Heart left ventricle (tissue), 16 donors: Measurements from ENCODE around the gene HNF1B. TPM values are rescaled to one million over a fixed set of nuclear protein-coding genes. Genes with fewer than 3 reads are reported as not detected.

ENCODE experiments used
- ATAC-seq, 4 donors: fragments of 200-7000 bp; cut with Tn5 transposase; one replicate each; pipeline ENCODE4 v1.9.1; 2020 to 2022; ENCODE audit warnings: moderate library complexity in 4 of 4, mild to moderate bottlenecking in 3 of 4, moderate number of reproducible peaks in 1 of 4
- DNase-seq, 5 donors: peaks; one replicate each; pipeline ENCODE4 v3.0.0-alpha.2; 2020
- H3K27ac ChIP-seq, 12 donors: fragments of 200-600 bp; sonication (generic) in 4 of 12; one replicate each; pipeline versions ENCODE4 v1.5.0 to v1.8.0; 2016 to 2022; ENCODE audit warnings: mild to moderate bottlenecking in 2 of 12
- H3K27me3 ChIP-seq, 9 donors: fragments of 200-600 bp; sonication (generic) in 2 of 9; one replicate each; pipeline versions ENCODE4 v1.5.1 to v1.8.0; 2016 to 2022; ENCODE audit warnings: mild to moderate bottlenecking in 3 of 9
- H3K36me3 ChIP-seq, 9 donors: fragments of 200-600 bp; sonication (generic) in 2 of 9; one replicate each; pipeline versions ENCODE4 v1.5.0 to v1.8.0; 2018 to 2022; ENCODE audit warnings: mild to moderate bottlenecking in 2 of 9
- H3K4me1 ChIP-seq, 12 donors: fragments of 200-600 bp; sonication (generic) in 4 of 12; one replicate each; pipeline versions ENCODE4 v1.5.0 to v1.8.0; 2016 to 2022; ENCODE audit warnings: mild to moderate bottlenecking in 3 of 12
- H3K4me3 ChIP-seq, 12 donors: fragments of 200-600 bp; sonication (generic) in 4 of 12; one replicate each; pipeline versions ENCODE4 v1.5.0 to v1.8.0; 2017 to 2022; ENCODE audit warnings: mild to moderate bottlenecking in 9 of 12, moderate library complexity in 4 of 12
- H3K9me3 ChIP-seq, 12 donors: fragments of 200-600 bp; sonication (generic) in 4 of 12; one replicate each; pipeline versions ENCODE4 v1.5.0 to v1.8.0; 2016 to 2022; ENCODE audit warnings: mild to moderate bottlenecking in 1 of 12
- CTCF ChIP-seq, 12 donors: fragments of 200-600 bp; sonication (generic) in 4 of 12; IDR thresholded peaks; one replicate each; pipeline versions ENCODE4 v1.5.0 to v1.8.0; 2018 to 2022; ENCODE audit warnings: antibody characterized with exemption in 12 of 12, mild to moderate bottlenecking in 5 of 12
- POLR2A ChIP-seq, 2 donors: fragments of 450-650 bp; IDR thresholded peaks; one replicate each; pipeline ENCODE4 v1.6.1; 2017; ENCODE audit warnings: antibody characterized with exemption in 2 of 2, mild to moderate bottlenecking in 2 of 2, moderate library complexity in 2 of 2
- WGBS, 4 donors: extraction: QIAGEN DNeasy Blood & Tissue Kit in 2 of 4; methylation state at CpG; one replicate each; pipeline versions ENCODE4 v1.1.5 to v1.1.7; 2013 to 2018; 5-methylcytosine and 5-hydroxymethylcytosine counted together
- intact Hi-C, 10 donors: fragments of 100-400 bp; cut with DNase I; formaldehyde crosslinking; loops; one replicate each; pipeline versions ENCODE4 v1.11.1 to v1.14.2; 2022
- polyA plus RNA-seq, 2 donors: library from polyadenylated mRNA; stranded (reverse); fragments of 200-250 nt; gene quantifications; one replicate each; pipeline ENCODE4 v1.2.3, GENCODE V29; 2013
- total RNA-seq, 9 donors: library from RNA; depleted of rRNA in 2 of 9; stranded (reverse); fragments of >200 nt in 2 of 9; fragmentation: NEBNext Ultra II Directional in 3 of 9; extraction: Animal tissue kit (Norgen Biotek cat#: 25700) in 3 of 9; gene quantifications; one replicate each; pipeline versions ENCODE4 v1.1.0 to v1.2.4, GENCODE V29; 2016 to 2023
- donor health status: ischemic (EF 13 %, LVEDD 7.1; RV severe dilation, severe dysfunction).
- donor health status: healthy with polysubstance abuse.
- donor health status: DM: no; HTN: yes; CAD: no.
- donor health status: DM: no; HTN: no; CAD: no.
- donor health status: ischemic (EF 25% LVEDD 6.9; RV normal size, moderate dysfunction).
- donor health status: ischemic (EF 25% LVEDD 5.7; RV mildly dilated, moderate dysfunction).
- donor health status: healthy.
- donor health status: DM: yes; HTN: yes; CAD: no.
- donor health status: ischemic (EF 35%, LVEDD 5.7; RV mildly dilated, moderate dysfunction).
- donor health status: nonischemic (EF 11% LVEDD 7.7; RV severe dilation, severe dysfunction).
- donor health status: DM: yes; HTN: yes; CAD: no.
- donor health status: PGD.
- donor health status: ischemic (EF 29% LVEDD 5.4; RV normal size, mild dysfunction).
- donor health status: nonischemic (EF 23%, LVEDD 6.1; RV moderate dilation, normal function).

HNF1B gene
- total and polyA plus RNA-seq, 11 donors = not detected

DNA sequence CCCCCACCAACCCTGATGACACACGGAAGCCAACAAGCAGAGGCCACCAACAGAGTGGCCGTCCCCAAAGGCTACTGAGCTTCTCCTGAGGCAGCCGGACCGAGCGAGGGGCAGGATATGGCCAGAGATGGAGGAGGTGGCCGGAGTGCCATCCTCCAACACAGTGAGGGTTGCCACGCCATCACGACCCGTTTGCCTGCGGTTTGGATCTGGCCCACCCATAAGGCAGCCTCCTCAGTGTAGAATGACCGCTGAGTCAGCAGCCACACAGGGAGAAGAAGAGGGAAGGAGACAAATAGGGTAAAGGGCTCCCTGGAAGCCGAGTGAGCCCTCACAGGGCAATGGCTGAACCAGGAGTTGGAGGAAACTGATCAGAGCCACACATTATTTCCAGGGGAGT is 13.8 kb downstream of the HNF1B start:
- Histone ChIP-seq H3K27me3 (peaks cover 0 to 21% (median 11%) of the 10 kb centered on the region in 9 donors), H3K4me1 (no peaks in the 10 kb centered on the region), H3K27ac (no peak overlapping the region), H3K4me3 (no peak overlapping the region), H3K36me3 (no peaks in the 10 kb centered on the region), H3K9me3 (no peaks in the 10 kb centered on the region)
- DNase-seq = no peak
- intact Hi-C loops = no loop called here
- no peak for TF ChIP-seq CTCF (IDR thresholded peaks at IDR 0.05)
- no peak for TF ChIP-seq POLR2A (IDR thresholded peaks at IDR 0.05)
- WGBS, 4 donors = 90 to 93% (median 92%) methylated on average over 12 of the region's 12 CpGs
- ATAC-seq = no peak

DNA sequence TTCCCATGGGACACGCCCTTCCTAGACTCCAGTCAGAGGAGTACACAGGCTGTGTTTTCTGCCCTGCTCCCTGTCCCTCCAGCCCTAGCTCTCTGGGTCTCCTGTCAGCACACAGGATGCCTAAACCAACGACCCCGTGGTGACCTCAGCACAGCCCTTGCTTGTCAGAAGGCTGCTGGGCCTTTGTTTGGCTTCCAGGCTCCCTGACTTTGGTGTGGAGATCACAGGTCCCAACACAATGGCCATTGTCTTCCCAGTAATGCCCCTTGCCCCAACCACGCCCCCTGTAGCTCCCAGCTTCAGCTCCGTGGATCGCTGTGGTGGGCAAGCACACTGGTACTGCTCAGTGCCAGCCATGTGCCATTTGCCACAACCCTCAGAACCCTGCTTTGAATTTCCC is 15.0 kb downstream of the HNF1B start:
- Histone ChIP-seq H3K36me3 (no peaks in the 10 kb centered on the region), H3K27me3 (peaks cover 0 to 10% (median 0%) of the 10 kb centered on the region in 9 donors), H3K4me3 (no peak overlapping the region), H3K9me3 (no peaks in the 10 kb centered on the region), H3K4me1 (no peaks in the 10 kb centered on the region), H3K27ac (no peak overlapping the region)
- ATAC-seq (no peak), DNase-seq (no peak)
- intact Hi-C loops = no loop called here
- TF ChIP-seq CTCF (IDR thresholded peaks at IDR 0.05) (no peak), POLR2A (IDR thresholded peaks at IDR 0.05) (no peak)
- WGBS, 4 donors = 54 to 61% (median 60%) methylated on average over 6 of the region's 6 CpGs

DNA sequence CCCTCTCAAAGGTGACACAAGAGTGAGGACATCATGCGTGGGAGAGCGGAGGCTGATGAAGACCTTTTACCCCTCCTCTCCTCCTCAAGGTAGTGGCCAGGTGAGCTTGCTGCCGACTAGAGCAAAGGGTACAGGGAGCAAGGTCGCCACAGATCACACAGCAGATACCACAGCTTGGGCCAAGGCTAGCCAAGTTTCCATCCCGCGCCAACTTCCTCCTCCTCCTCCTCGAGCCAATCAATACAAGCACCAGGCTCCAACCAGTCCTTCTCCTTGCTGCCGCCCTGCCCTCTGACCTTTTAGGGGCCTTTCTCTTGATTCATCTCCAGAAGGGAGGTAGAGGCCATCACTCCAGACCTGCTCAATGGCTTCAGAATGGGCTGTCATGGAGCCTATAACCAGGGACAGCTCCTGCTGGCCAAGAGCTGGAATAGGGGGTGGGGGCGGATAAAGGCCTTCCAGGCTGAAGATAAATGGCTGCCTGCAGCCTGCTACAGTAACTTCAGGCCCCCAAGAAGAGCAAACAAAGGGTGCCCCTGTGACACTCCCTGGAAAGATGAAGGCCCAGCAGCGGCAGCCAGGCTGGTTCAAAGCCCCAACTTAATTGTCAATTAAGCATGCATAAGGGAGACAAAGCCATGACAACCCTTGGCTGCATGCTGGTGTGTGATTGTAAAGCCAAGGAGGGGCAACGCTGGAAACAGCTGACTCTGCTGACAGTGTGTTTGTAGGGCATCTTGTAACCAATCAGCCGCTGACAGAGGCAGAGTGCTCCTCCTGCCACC is 17.8 kb downstream of the HNF1B start:
- 80 to 83% (median 82%) methylated on average over 11 to 12 of the region's 12 CpGs for WGBS, 4 donors

GRCh38 chr17:37726248-37726647 is 18.6 kb downstream of the HNF1B start:
- DNase-seq (no peak), ATAC-seq (no peak)
- H3K4me1 ChIP-seq = no peaks in the 10 kb centered on the region
- H3K27ac ChIP-seq = no peak overlapping the region
- no peak for TF ChIP-seq CTCF (IDR thresholded peaks at IDR 0.05)
- TF ChIP-seq POLR2A (IDR thresholded peaks at IDR 0.05) = no peak
- no peaks in the 10 kb centered on the region for H3K36me3 ChIP-seq
- no peaks in the 10 kb centered on the region for H3K9me3 ChIP-seq
- intact Hi-C loops = no loop called here
- no peak overlapping the region for H3K4me3 ChIP-seq
- 61 to 100% (median 85%) methylated on average over 3 of the region's 3 CpGs for WGBS, 4 donors
- peaks cover 0 to 6% (median 0%) of the 10 kb centered on the region in 9 donors for H3K27me3 ChIP-seq

More for the DNA sequence above, 17.8 kb downstream of the HNF1B start:
- no peaks in the 10 kb centered on the region for H3K36me3 ChIP-seq
- intact Hi-C loops = no loop called here
- H3K27me3 ChIP-seq = peaks cover 0 to 6% (median 0%) of the 10 kb centered on the region in 9 donors
- no peak overlapping the region for H3K4me3 ChIP-seq
- no peak for TF ChIP-seq CTCF (IDR thresholded peaks at IDR 0.05)
- no peak for TF ChIP-seq POLR2A (IDR thresholded peaks at IDR 0.05)
- no peaks in the 10 kb centered on the region for H3K9me3 ChIP-seq
- no peak for ATAC-seq
- no peak for DNase-seq
- H3K27ac ChIP-seq = no peak overlapping the region
- no peaks in the 10 kb centered on the region for H3K4me1 ChIP-seq
